Measurements from ENCODE around the gene MTUS2.

Gene MTUS2

GRCh38 chr13:29117663-29118062, 297.5 kb downstream of the MTUS2 start:
- Histone ChIP-seq H3K27me3 (peaks cover 29% of the 10 kb centered on the region), H3K4me3 (ENCODE audit: low read depth, low read length) (no peak overlapping the region), H3K9me3 (no peaks in the 10 kb centered on the region), H3K4me1 (no peaks in the 10 kb centered on the region), H3K36me3 (no peaks in the 10 kb centered on the region)
- no peak for DNase-seq
- TF ChIP-seq, protein P1, sequence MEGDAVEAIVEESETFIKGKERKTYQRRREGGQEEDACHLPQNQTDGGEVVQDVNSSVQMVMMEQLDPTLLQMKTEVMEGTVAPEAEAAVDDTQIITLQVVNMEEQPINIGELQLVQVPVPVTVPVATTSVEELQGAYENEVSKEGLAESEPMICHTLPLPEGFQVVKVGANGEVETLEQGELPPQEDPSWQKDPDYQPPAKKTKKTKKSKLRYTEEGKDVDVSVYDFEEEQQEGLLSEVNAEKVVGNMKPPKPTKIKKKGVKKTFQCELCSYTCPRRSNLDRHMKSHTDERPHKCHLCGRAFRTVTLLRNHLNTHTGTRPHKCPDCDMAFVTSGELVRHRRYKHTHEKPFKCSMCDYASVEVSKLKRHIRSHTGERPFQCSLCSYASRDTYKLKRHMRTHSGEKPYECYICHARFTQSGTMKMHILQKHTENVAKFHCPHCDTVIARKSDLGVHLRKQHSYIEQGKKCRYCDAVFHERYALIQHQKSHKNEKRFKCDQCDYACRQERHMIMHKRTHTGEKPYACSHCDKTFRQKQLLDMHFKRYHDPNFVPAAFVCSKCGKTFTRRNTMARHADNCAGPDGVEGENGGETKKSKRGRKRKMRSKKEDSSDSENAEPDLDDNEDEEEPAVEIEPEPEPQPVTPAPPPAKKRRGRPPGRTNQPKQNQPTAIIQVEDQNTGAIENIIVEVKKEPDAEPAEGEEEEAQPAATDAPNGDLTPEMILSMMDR (IDR thresholded peaks at IDR 0.05; ENCODE audit: low read depth, low read length): no peak

- H3K4me1 ChIP-seq: no peaks in the 10 kb centered on the region
- no peaks in the 10 kb centered on the region for H3K36me3 ChIP-seq
- no peak overlapping the region for H3K4me3 ChIP-seq (ENCODE audit: low read depth, low read length)
- no peaks in the 10 kb centered on the region for H3K9me3 ChIP-seq
- TF ChIP-seq, protein P1 (IDR thresholded peaks at IDR 0.05; ENCODE audit: low read depth, low read length): no peak
- H3K27me3 ChIP-seq: peaks cover 29% of the 10 kb centered on the region
- DNase-seq: no peak
Measured at GRCh38 chr13:29118471-29118870, 298.3 kb downstream of the MTUS2 start.

GRCh38 chr13:29125191-29125933, 305.2 kb downstream of the MTUS2 start:
- Histone ChIP-seq H3K4me1 (no peaks in the 10 kb centered on the region), H3K36me3 (no peaks in the 10 kb centered on the region), H3K9me3 (no peaks in the 10 kb centered on the region), H3K27me3 (peaks cover 34% of the 10 kb centered on the region), H3K4me3 (ENCODE audit: low read depth, low read length) (no peak overlapping the region)
- TF ChIP-seq, protein P1 (IDR thresholded peaks at IDR 0.05; ENCODE audit: low read depth, low read length): no peak
- no peak for DNase-seq

DNA sequence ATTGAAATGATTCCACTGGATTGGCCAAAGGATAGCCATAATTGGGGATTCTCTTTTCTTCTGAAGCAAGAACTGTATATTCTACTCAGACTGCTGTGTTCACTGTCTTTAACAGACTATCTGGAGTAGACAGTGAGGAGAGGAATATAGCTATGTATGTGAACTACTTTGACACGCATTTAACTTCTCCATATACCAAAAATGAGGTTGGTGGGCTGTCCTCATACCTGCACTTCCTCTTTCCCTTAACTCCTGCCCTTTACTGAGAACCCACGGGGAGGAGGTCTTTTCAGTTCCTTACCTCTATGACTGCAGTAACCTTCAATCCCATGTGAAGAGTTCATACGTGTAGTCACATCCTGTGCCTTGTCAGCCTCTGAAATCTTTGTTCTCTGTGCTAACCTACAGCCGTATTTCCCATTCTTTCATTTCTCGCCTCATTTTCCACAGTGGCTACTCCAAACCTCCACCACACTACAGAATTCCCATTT, 305.8 kb downstream of the MTUS2 start:
- no peaks in the 10 kb centered on the region for H3K9me3 ChIP-seq
- H3K4me3 ChIP-seq (ENCODE audit: low read depth, low read length): no peak overlapping the region
- DNase-seq: no peak
- TF ChIP-seq, protein P1 (IDR thresholded peaks at IDR 0.05; ENCODE audit: low read depth, low read length): no peak
- H3K27me3 ChIP-seq: peaks cover 32% of the 10 kb centered on the region
- H3K36me3 ChIP-seq: no peaks in the 10 kb centered on the region
- H3K4me1 ChIP-seq: no peaks in the 10 kb centered on the region

- H3K27me3 ChIP-seq: peaks cover 37% of the 10 kb centered on the region
- TF ChIP-seq, protein P1 (IDR thresholded peaks at IDR 0.05; ENCODE audit: low read depth, low read length): no peak
- no peak overlapping the region for H3K4me3 ChIP-seq (ENCODE audit: low read depth, low read length)
- no peaks in the 10 kb centered on the region for H3K9me3 ChIP-seq
- no peaks in the 10 kb centered on the region for H3K4me1 ChIP-seq
- no peaks in the 10 kb centered on the region for H3K36me3 ChIP-seq
- no peak for DNase-seq
Measured at GRCh38 chr13:29129616-29130015, 309.5 kb downstream of the MTUS2 start.

GRCh38 chr13:29131159-29131558, 311.0 kb downstream of the MTUS2 start:
- Histone ChIP-seq H3K4me3 (ENCODE audit: low read depth, low read length) (no peak overlapping the region), H3K9me3 (no peaks in the 10 kb centered on the region), H3K27me3 (peaks cover 36% of the 10 kb centered on the region), H3K4me1 (no peaks in the 10 kb centered on the region), H3K36me3 (no peaks in the 10 kb centered on the region)
- TF ChIP-seq, protein P1 (IDR thresholded peaks at IDR 0.05; ENCODE audit: low read depth, low read length): no peak
- no peak for DNase-seq

All from BE2C (cell line).